Activated CD4-positive, CD25-positive, alpha-beta regulatory T cell treated with anti-CD3 and anti-CD28 coated beads, Interleukin-2, amount 50 U/mL, for 16 hours (primary cell): ENCODE data around the gene CCDC158.
"Not testable (repeated sequence)": the region's sequence is repeated elsewhere in the genome, so short reads cannot be mapped to it uniquely, and the experiment has no call there.

Experiments
- DNase-seq: peaks from one replicate; pipeline ENCODE4 v3.0.0-alpha.2; 2020; ENCODE audit warnings: low read depth, low spot score

The CCDC158 gene

GRCh38 chr4:76311896-76312331 is 109.0 kb downstream of the CCDC158 start:
- DNase-seq: no peak

- DNase-seq: no peak
Measured at GRCh38 chr4:76310683-76311082, 110.3 kb downstream of the CCDC158 start.

DNA sequence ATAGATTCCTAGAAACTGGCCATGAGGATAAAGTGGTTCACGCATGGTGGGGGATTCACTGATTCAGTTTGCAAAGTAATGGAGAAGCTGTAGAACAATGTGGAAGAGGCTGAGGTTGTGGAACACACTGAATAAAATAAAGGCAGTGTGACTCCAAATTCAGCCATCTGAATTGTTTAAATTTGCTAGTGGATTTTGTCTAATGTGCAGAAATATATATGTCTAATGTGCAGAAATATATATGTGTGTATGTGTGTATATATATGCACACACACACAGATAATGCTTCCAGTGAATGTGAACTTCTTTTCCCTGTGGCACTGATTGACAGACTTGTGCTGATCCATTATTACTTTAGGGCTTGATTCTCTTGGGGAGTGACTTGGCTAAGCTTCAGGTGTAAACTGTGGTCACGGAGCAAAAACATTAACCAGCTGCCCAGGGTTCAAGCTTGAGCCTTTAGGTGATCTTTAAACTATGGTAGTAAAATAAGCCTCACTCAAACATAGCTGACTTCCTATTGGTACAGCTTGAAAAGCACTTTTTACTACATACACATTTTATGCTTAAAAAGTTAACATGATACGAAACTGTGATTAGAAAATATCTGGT is 110.9 kb downstream of the CCDC158 start:
- DNase-seq: no peak

GRCh38 chr4:76308548-76308947 is 112.4 kb downstream of the CCDC158 start:
- no peak for DNase-seq

- DNase-seq: no peak
Measured at GRCh38 chr4:76307660-76308014, 113.3 kb downstream of the CCDC158 start.

GRCh38 chr4:76306882-76307659 is 113.9 kb downstream of the CCDC158 start:
- DNase-seq: no peak

DNA sequence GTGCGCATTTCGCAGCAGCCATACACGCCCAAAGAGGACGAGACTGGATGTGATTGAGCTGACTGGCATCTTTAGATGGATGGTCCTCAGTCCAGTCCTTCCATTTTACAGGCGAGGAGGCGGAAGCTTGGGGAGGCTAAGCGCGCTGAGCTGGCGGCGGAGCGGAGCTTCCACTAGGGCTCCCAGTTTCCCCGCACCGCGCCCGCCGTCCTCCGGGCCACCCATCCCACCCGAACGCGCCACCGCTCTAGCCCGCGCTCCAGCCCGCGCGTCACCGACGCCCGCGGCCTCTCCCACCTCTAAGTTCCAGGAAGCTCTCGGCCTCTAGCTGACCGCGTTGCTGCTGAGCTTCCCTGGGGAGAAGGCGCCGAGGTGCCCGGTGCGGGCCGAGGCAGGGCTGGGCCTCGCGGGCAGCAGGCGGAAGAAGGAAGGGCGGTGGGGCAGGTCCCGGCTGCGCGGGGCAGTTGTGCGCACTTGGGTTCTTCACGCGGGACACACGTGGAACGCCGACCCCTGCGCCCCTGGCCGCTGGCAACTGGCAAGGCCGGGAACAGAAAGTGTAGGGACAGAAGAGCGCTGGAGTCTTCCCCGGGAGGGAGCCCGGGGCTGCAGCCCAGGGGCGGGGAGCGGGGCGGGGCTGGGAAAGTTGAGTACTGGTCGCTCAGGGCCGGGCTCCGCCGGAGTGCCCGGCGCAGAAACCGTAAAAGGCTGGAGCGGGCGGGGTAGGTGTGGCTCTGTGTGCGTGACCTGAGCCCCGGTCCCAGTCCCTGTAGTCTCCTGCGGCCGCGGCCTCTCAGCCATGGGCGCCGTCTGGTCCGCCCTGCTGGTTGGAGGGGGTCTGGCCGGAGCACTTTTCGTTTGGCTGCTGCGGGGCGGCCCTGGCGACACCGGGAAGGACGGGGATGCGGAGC is 114.7 kb downstream of the CCDC158 start, which contains the start of gene STBD1:
Gene STBD1, plus strand, starts transcription at position 763 of the 911 bp plus-strand sequence. Its CDS starts 37 bp downstream, at position 800.
- DNase-seq: no peak

GRCh38 chr4:76305033-76305687 is 115.8 kb downstream of the CCDC158 start:
- DNase-seq: no peak

GRCh38 chr4:76302826-76303438 is 118.0 kb downstream of the CCDC158 start:
- no peak for DNase-seq

GRCh38 chr4:76301775-76302162 is 119.2 kb downstream of the CCDC158 start:
- no peak for DNase-seq

DNA sequence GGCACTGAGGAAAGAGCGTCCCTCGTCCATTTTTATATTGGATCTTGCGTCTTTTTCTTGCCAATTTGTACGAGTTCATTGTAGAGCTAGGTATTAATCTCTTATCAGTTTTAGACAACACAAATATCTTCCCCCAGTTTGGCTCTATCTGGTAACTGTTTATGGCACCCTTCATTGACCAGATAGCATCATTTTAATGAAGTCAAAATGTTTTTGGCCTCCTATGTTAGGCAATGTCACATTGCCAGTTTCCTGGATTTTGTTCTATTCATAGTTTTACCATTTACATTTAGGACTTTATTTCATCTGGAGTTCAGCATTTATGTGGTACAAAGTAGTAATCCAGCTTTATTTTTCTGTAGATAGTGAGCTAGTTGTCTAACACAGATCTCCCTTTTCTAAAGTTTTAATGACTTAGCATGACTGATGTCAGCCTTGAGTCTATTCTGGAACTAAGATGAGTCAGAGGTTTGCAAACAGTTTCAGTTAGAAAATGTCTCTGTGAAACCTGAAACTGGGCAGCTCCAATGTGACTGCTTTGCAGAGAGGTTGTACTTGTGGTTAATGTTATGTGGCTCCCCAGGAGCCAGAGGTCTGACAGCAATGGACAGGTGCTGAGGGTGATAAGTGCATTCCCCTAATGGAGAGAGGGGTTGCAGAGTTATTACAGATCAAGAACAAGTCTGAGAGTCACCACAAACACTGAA is 119.7 kb downstream of the CCDC158 start:
- no peak for DNase-seq

GRCh38 chr4:76300012-76300411 is 120.9 kb downstream of the CCDC158 start:
- no peak for DNase-seq

DNA sequence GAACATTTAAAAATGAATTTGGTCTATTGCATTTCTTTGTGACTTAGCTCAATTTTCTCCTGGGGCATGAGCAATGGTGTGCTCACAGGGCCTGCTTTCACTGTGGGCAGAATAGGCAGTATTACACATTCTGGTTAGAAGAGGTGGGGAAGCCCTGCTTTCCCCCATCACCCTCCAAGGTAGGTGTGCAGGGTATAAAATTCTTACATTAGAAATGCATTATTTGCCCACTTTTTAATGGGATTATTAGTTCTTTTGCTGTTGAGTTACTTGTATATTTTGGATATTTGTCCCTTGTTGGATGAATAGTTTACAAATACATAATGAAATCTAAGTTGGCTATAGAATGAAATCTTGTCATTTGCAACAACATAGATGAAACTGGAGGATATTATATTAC is 122.7 kb downstream of the CCDC158 start:
- no peak for DNase-seq

DNA sequence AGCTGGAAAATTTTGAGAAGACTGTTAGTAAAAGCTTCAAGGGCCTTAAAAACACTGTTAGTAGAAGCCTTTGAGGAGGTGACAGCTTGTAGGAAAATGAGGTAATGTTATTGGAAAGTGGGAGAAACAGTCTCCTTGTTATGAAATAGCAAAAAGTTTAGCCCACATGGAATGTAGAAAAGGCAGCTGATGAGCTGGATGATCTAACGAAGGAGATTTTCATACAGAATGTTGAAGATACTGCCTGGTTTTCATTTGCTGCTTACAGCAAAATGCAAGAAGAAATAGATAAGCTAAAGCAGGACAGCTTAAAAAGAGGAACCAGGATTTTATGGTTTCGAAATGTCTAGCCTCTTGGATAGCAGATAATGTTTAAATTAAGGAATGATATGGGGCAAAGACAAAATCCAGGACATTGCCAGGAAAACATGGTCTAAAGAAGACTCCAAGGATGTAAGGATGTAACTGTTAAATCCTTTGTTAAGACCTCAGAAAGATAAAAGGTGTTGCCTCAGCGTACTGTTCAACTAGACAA is 124.6 kb downstream of the CCDC158 start:
- DNase-seq: no peak

DNA sequence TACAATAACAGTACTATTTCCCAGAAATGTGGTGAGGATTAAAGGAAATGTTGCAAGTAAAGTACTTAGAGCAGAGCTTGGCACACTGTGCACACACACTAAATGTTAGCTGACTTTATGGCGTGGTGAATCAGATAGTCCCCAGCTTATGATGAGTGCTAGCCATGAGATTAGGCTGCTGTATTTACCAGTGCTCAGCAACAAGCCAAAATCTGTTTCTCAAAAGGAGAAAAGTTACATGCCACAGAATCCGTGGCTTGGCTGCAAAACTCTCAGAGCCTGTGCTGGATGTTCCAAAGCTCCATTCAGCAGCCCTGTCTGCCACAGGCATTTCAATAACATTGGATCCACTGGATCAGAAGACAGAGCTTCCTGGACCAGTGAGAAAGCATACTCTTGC is 127.2 kb downstream of the CCDC158 start:
- DNase-seq: no peak

DNA sequence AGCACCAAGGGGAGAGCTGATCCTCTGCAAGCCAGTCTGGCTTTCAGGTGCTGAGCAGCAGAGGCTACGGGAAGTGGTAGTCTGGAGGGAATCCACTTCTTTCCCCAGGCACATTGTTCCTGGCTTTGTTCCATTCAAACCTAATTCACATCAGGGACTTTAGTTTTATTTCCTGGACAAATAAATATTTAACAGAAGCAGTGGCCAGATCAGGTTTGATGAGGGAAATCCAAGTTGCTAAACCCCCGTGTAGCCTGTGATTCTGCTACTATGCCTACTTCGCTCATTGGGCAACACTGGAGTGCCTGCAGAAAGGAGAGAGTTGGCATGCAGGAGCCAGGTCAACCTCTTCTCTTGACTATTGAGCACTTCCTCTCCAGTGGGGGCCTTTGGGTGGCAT is 128.2 kb downstream of the CCDC158 start:
- DNase-seq: no peak

DNA sequence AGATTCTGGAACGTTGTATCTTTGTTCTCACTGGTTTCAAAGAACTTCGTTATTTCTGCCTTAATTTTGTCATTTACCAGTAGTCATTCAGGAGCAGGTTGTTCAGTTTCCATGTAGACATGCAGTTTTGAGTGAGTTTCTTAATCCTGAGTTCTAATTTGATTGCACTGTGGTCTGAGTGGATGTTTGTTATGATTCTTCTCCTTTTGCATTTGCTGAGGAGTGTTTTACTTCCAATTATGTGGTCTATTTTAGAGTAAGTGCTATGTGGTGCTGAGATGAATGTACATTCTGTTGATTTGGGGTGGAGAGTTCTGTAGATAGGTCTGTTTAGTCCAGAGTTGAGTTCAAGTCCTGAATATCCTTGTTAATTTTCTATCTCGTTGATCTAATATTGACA is 133.1 kb downstream of the CCDC158 start:
- DNase-seq: not testable (repeated sequence)

- DNase-seq: no peak
Measured at GRCh38 chr4:76283900-76284299, 137.0 kb downstream of the CCDC158 start.

GRCh38 chr4:76282941-76283689 is 137.8 kb downstream of the CCDC158 start:
- no peak for DNase-seq

DNA sequence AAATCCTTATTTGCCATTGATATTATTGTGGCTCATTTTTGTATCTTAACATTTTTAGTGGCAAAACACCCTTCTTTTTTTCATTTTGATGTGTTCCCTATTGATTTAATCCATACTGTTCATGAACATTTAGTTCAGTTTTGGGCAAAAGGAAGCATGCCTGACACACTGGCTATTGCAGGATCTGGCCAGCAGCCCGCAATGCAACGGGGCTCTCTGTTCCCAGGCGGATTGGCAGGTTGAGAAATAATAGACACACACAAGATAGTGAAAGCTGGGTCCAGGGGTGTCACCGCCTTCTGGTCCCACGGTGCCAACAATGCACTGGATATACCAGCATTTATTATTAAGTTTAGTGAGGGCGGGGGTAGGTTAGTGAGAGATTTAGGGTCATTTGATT is 139.3 kb downstream of the CCDC158 start:
- DNase-seq: not testable (repeated sequence)
